K562 (cell line): ENCODE measurements around the gene IFI6. TPM values are rescaled to one million over a fixed set of nuclear protein-coding genes. Genes with fewer than 3 reads are reported as not detected.

Experiments
- ASH1L ChIP-seq: fragments of 450-650 bp; IDR thresholded peaks from 2 replicates; pipeline ENCODE4 v1.6.1; 2018; ENCODE audit warnings: borderline replicate concordance, mild to moderate bottlenecking, low read depth; ENCODE audit not compliant: partially characterized antibody
- ETS2 ChIP-seq: IDR thresholded peaks from 2 replicates; pipeline ENCODE4 v1.6.1; 2016; ENCODE audit warnings: borderline replicate concordance, missing genetic modification characterization, mild to moderate bottlenecking, moderate library complexity, missing compliant biosample characterization; ENCODE audit not compliant: poor library complexity, severe bottlenecking
- EZH2 ChIP-seq: IDR thresholded peaks from 2 replicates; pipeline ENCODE4 v1.6.1; 2012; ENCODE audit warnings: low read depth, mild to moderate bottlenecking, inconsistent platforms, low read length, borderline replicate concordance
- KAT7 ChIP-seq: sonication (generic); formaldehyde crosslinking; IDR thresholded peaks from 2 replicates; pipeline ENCODE4 v1.8.0; 2022; ENCODE audit warnings: missing genetic modification reagents, mild to moderate bottlenecking, borderline replicate concordance
- SAFB ChIP-seq: fragments of 200-400 bp; formaldehyde crosslinking; IDR thresholded peaks from 2 replicates; pipeline ENCODE4 v1.6.1; 2017; ENCODE audit warnings: low read depth, low read length, borderline replicate concordance
- TBP ChIP-seq: optimal IDR thresholded peaks from 2 replicates; pipeline ENCODE3; 2011; ENCODE audit warnings: low read depth, low read length, improper control_type of control experiment
- TCF7 ChIP-seq: sonication (generic); IDR thresholded peaks from 2 replicates; pipeline ENCODE4 v1.6.1; 2016; ENCODE audit warnings: antibody characterized with exemption, borderline replicate concordance
- TFAP4 ChIP-seq: sonication (generic); formaldehyde crosslinking; IDR thresholded peaks from 2 replicates; pipeline ENCODE4 v1.8.0; 2022; ENCODE audit warnings: missing genetic modification reagents, mild to moderate bottlenecking, moderate library complexity, borderline replicate concordance
- ZNF174 ChIP-seq: fragments of 250-450 bp; sonication (Bioruptor Pico); IDR thresholded peaks from 2 replicates; pipeline ENCODE4 v1.4.0; 2020; ENCODE audit warnings: mild to moderate bottlenecking
- ZNF232 ChIP-seq: sonication (generic); formaldehyde crosslinking; IDR thresholded peaks from 2 replicates; pipeline ENCODE4 v1.8.0; 2022; ENCODE audit warnings: mild to moderate bottlenecking, missing genetic modification reagents
- ZNF586 ChIP-seq: fragments of 450-650 bp; formaldehyde crosslinking; conservative IDR thresholded peaks from 2 replicates; pipeline ENCODE4 v1.4.0; 2020; ENCODE audit warnings: mild to moderate bottlenecking, moderate library complexity
- ZNF740 ChIP-seq, 3 experiments: fragments of 200-800 bp in 1 of 3; sonication (Bioruptor generic) in 1 of 3; sonication (generic) in 1 of 3; formaldehyde crosslinking in 1 of 3; IDR thresholded peaks; 2 replicates each; pipeline versions ENCODE4 v1.6.1 to v1.8.0; 2016 to 2022; ENCODE audit warnings: mild to moderate bottlenecking in 2 of 3, missing compliant biosample characterization in 2 of 3, missing genetic modification characterization in 2 of 3, missing genetic modification reagents in 1 of 3
- polyA plus RNA-seq, 8 experiments: library from polyadenylated mRNA; depleted of rRNA in 4 of 8; stranded (reverse) in 5 of 8; unstranded in 3 of 8; fragments of >200 nt; fragmentation: Nextera tagmentation in 2 of 8; fragmentation: Illumina TruSeq in 1 of 8; extraction: Ambion mirVana in 2 of 8; extraction: Trizol in 1 of 8; gene quantifications; 2 replicates each; pipeline versions ENCODE4 v1.2.1 to v1.2.3, GENCODE V29; 2011 to 2014; ENCODE audit warnings: inconsistent platforms in 1 of 8, missing spikeins in 1 of 8
- total RNA-seq, 7 experiments: library from RNA; depleted of rRNA in 6 of 7; stranded (reverse); fragments of >200 nt in 6 of 7; fragmentation: Illumina TruSeq in 2 of 7; extraction: Trizol in 2 of 7; gene quantifications; 2 replicates each; pipeline versions ENCODE4 v1.2.1 to v1.2.3, GENCODE V29; 2011 to 2021; ENCODE audit warnings: low replicate concordance in 1 of 7

Gene IFI6
- total and polyA plus RNA-seq, 9 of the 15 experiments (the other 6 are each of a cell fraction or from before 2014, with no cell fraction given) = 0.17 to 4.5 (median 2.2) TPM

- TF ChIP-seq ZNF740 (CRISPR knock-in tag; IDR thresholded peaks at IDR 0.05) = no peak
- no peak for TF ChIP-seq ZNF740 (tag; IDR thresholded peaks at IDR 0.05)
- no peak for TF ChIP-seq ZNF174 (CRISPR knock-in tag)
- TF ChIP-seq EZH2 = no peak
- TF ChIP-seq TBP = no peak
- peak; percentile 61; the same call in 1 of the 2 replicates for TF ChIP-seq TFAP4 (CRISPR knock-in tag)
- no peak for TF ChIP-seq ETS2
- TF ChIP-seq ASH1L = no peak
- no peak for TF ChIP-seq KAT7 (CRISPR knock-in tag)
- TF ChIP-seq ZNF586 (CRISPR knock-in tag) = no peak
- TF ChIP-seq ZNF232 (CRISPR knock-in tag) = peak; percentile 82
- TF ChIP-seq SAFB = no peak
- TF ChIP-seq TCF7 = no peak
These were observed 15.7 kb downstream of the IFI6 start (continued) for GRCh38 chr1:27656157-27656893.
